ENCODE measurements around the gene ATP6V0C.

The ATP6V0C gene

GRCh38 chr16:2508722-2509400, 4.9 kb upstream of the ATP6V0C start:
- DNase-seq (ENCODE audit: extremely low read depth, low read depth) = no peak
- TF ChIP-seq CTCF (IDR thresholded peaks at IDR 0.05; ENCODE audit: low read depth, low read length) = no peak

- DNase-seq (ENCODE audit: extremely low read depth, low read depth) = no peak
- no peak for TF ChIP-seq CTCF (IDR thresholded peaks at IDR 0.05; ENCODE audit: low read depth, low read length)
Observed at GRCh38 chr16:2511128-2511800, 2.5 kb upstream of the ATP6V0C start.

- DNase-seq (ENCODE audit: extremely low read depth, low read depth) = no peak
- no peak for TF ChIP-seq CTCF (IDR thresholded peaks at IDR 0.05; ENCODE audit: low read depth, low read length)
Observed at GRCh38 chr16:2511996-2512734, 1.6 kb upstream of the ATP6V0C start.

- no peak for DNase-seq (ENCODE audit: extremely low read depth, low read depth)
Observed at GRCh38 chr16:2512735-2513404, 882 bp upstream of the ATP6V0C start.

GRCh38 chr16:2514333-2515179, 804 bp downstream of the ATP6V0C start:
- no peak for DNase-seq (ENCODE audit: extremely low read depth, low read depth)
- no peak for TF ChIP-seq CTCF (IDR thresholded peaks at IDR 0.05; ENCODE audit: low read depth, low read length)

More at GRCh38 chr16:2512735-2513404, 882 bp upstream of the ATP6V0C start:
- TF ChIP-seq CTCF (IDR thresholded peaks at IDR 0.05; ENCODE audit: low read depth, low read length) = no peak; the same call in 1 of the 2 replicates

- DNase-seq (ENCODE audit: extremely low read depth, low read depth) = no peak
- TF ChIP-seq CTCF (IDR thresholded peaks at IDR 0.05; ENCODE audit: low read depth, low read length) = no peak
Observed at GRCh38 chr16:2515180-2515851, 1.6 kb downstream of the ATP6V0C start.

Measured in AG09319 (cell line).